Suprapubic skin (tissue), 4 donors: ENCODE measurements around the gene URB1.

ENCODE experiments used
- EP300 ChIP-seq: sonication (generic); formaldehyde crosslinking; IDR thresholded peaks from one replicate; pipeline ENCODE4 v1.6.1; 2017; ENCODE audit warnings: antibody characterized with exemption
- POLR2A ChIP-seq, 2 donors: fragments of 450-650 bp; IDR thresholded peaks; one replicate each; pipeline ENCODE4 v1.6.1; 2017; ENCODE audit warnings: antibody characterized with exemption in 2 of 2, mild to moderate bottlenecking in 2 of 2, moderate library complexity in 2 of 2
- POLR2AphosphoS5 ChIP-seq, 3 donors: sonication (generic); formaldehyde crosslinking; IDR thresholded peaks; one replicate each; pipeline ENCODE4 v1.6.1; 2017; ENCODE audit warnings: antibody characterized with exemption in 3 of 3
- TF ChIP-seq, protein P1 (sequence below), 2 donors: fragments of 200-600 bp in 1 of 2; fragments of 450-650 bp in 1 of 2; sonication (generic) in 1 of 2; IDR thresholded peaks; one replicate each; pipeline ENCODE4 v1.5.1; 2016 to 2019; ENCODE audit warnings: antibody characterized with exemption in 2 of 2, mild to moderate bottlenecking in 1 of 2, moderate library complexity in 1 of 2

GRCh38 chr21:32382108-32382644 is 10.6 kb downstream of the URB1 start:
- TF ChIP-seq, protein P1, sequence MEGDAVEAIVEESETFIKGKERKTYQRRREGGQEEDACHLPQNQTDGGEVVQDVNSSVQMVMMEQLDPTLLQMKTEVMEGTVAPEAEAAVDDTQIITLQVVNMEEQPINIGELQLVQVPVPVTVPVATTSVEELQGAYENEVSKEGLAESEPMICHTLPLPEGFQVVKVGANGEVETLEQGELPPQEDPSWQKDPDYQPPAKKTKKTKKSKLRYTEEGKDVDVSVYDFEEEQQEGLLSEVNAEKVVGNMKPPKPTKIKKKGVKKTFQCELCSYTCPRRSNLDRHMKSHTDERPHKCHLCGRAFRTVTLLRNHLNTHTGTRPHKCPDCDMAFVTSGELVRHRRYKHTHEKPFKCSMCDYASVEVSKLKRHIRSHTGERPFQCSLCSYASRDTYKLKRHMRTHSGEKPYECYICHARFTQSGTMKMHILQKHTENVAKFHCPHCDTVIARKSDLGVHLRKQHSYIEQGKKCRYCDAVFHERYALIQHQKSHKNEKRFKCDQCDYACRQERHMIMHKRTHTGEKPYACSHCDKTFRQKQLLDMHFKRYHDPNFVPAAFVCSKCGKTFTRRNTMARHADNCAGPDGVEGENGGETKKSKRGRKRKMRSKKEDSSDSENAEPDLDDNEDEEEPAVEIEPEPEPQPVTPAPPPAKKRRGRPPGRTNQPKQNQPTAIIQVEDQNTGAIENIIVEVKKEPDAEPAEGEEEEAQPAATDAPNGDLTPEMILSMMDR (IDR thresholded peaks at IDR 0.05), result no peak
- TF ChIP-seq POLR2A (IDR thresholded peaks at IDR 0.05) (no peak), POLR2AphosphoS5 (IDR thresholded peaks at IDR 0.05) (no peak), EP300 (no peak)
